Nucleus accumbens (tissue), 56 donors: Measurements from ENCODE around the gene TAOK3.
"Not testable (repeated sequence)": the region's sequence is repeated elsewhere in the genome, so short reads cannot be mapped to it uniquely, and the experiment has no call there.

Experiments used
- DNase-seq, 56 donors: peaks; one replicate each; lab custom pipeline; 2025; lab: John Stamatoyannopoulos, UW

TAOK3 gene

DNA sequence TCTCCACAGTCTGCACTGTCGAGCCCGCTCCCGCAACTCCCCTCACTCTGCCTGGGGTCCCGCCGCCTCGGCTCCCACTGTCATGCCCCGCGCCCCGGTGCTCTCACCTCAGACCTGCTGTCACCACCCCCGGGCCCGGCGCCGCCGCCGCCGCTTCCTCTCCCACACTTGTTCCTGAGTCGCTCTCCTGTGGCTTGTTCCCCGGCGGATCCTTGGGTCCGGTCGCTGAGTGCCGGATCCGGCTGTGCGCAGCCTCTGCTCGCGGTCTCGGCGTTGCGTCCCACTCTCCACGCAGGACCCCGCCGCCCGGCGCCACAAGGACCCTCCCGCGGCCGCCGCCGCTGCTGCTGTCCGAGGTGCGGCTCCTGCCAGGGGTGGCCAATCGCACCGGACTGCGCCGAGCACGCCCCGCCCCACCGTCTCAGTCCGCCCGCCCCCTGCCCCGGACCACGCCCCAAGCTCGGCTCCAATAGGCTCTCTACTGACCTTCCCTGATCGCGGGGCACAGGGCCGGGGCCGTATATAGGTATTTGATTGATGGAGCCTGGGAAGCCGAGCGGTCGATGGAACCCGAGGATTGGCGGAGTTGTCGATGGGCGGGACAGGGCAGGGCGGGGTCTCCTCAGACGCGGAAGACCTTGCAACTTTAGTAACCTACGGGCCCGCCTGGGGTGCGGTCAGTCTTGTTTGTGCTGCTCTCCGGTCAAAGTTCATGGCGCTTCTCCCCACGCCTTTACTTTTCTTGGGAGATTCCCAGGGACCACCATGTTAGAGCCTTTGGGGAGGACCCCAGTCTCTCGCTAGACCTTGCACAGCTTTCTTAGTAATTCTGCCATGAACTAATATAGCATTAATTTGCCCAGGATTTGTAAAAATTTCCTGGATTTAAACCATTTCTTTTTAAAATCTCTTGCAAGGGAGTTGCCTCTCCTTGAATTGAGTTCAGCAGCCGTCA lies at the start of gene TAOK3:
Gene TAOK3, minus strand, starts transcription at position 367 of the 955 bp plus-strand sequence. CDS start 117,340 bp downstream, outside the sequence.
- DNase-seq: peak; percentile 85 to 99 (median 98)

- DNase-seq: no peak
These were observed 48.0 kb upstream of the TAOK3 start for GRCh38 chr12:118420673-118421072.

DNA sequence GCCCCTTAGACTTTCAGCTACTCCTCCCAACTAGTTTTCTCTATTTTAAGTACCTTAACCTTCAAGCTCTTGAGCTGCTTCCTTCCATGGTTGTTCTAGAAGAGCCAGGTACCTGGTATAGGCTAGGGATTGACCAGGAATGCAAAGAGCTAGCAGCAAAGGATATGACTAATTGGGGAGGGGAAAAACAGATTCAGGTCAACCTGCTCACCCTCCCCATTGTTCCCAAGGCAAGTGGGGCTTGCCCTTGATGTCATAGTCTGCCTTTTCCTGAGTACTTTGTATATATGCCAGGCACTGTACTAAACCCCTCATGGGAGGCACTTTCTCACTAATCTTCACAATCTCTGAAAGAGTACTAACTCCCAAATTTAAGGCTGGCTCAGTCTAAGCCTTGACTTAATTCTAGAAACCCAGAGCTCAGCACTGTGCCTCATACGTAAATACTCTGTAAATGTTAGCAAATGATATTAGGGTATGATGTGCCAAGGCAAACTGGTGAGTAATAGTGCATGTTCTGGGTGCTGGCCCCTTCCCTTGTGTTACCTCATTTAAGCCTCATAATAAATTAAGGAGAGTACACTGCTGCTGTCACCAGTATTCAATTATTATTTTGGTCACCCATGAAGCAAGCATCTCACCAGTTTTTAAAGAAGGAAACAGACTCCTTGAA lies 45.8 kb upstream of the TAOK3 start:
- DNase-seq: no peak

DNA sequence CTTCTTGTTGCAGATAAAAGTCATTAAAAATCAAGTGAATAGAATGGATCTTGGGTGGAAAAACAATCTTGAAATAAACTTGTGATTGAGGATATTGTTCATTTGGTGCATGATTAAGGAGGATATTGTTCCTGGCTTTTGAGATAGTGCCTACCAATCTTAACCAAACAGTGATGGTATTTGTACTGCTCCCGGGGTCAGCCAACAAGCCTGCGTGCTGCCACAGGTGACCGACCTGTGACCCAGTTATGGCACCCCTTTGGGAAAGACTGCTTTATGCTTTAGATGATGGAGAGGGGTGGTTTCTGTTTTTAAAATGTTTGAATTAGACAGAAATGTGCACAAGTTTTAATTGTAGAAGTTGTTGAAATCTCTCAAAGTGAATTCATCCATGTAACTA lies 45.2 kb upstream of the TAOK3 start:
- no peak for DNase-seq

- no peak for DNase-seq
These were observed 37.1 kb upstream of the TAOK3 start for GRCh38 chr12:118409834-118410233.

DNA sequence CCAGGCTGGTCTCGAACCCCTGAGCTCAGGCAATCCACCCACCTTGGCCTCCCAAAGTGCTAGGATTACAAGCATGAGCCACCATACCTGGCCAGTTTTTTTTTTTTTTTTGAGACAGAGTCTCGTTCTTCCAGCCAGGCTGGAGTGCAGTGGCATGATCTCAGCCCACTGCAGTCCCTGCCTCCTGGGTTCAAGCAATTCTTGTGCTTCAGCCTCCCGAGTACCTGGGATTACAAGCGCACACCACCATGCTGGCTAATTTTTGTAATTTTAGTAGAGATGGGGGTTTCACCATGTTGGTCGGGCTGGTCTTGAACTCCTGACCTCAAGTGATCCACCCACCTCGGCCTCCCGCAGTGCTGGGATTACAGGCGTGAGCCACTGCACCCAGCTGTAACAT lies 35.5 kb upstream of the TAOK3 start:
- not testable (repeated sequence) for DNase-seq

- DNase-seq: peak in 35 of 56 donors; percentile 0 to 84 (median 29)
These were observed 32.3 kb upstream of the TAOK3 start for GRCh38 chr12:118404876-118405521.

DNA sequence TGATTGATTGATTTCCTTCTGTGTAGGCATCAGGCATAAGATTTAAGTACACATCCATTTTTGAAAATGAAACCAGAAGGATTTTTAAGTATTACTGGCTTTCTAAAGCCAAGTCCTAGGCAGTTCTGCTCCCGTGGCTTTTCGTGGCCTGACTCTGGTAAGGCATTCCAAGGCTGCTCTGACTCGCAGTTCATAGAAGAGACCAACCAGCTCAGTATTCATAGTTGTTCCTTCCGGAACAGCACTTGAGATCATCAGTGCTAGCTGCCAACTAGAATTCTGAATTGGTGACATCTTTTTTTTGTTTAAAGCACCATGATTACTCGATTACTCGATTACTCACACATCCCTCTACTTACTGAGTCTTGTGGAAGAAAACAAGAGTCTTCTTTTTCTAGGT lies 29.5 kb upstream of the TAOK3 start:
- DNase-seq: peak in 6 of 56 donors; percentile 5 to 18 (median 14)

- no peak for DNase-seq
These were observed 26.2 kb upstream of the TAOK3 start for GRCh38 chr12:118398940-118399339.

GRCh38 chr12:118398524-118398923 lies 25.8 kb upstream of the TAOK3 start:
- DNase-seq: no peak

- DNase-seq: peak in 10 of 56 donors; percentile 1 to 39 (median 9)
These were observed 25.2 kb upstream of the TAOK3 start for GRCh38 chr12:118397708-118398440.

DNA sequence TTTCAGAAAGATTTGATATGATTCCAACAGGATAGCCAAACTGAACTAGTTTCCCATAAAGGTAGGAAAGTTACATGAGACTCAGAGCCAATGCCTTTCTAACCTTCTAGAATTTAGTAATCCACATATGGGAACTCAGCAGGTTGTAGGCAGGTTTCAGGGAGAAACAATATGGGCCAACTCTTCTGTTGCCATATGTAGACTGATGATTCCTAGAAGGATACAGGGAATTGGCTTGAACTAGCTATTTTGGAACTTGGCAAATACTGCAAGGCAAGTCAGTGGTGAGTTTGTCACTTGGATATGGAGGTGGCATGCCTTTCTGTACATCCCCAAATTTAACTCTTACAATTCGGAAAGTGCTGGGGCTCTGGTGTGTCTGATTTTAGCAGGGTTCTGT lies 19.1 kb upstream of the TAOK3 start:
- no peak for DNase-seq

GRCh38 chr12:118391424-118391823 lies 18.7 kb upstream of the TAOK3 start:
- DNase-seq: peak in 1 of 56 donors; percentile 1

DNA sequence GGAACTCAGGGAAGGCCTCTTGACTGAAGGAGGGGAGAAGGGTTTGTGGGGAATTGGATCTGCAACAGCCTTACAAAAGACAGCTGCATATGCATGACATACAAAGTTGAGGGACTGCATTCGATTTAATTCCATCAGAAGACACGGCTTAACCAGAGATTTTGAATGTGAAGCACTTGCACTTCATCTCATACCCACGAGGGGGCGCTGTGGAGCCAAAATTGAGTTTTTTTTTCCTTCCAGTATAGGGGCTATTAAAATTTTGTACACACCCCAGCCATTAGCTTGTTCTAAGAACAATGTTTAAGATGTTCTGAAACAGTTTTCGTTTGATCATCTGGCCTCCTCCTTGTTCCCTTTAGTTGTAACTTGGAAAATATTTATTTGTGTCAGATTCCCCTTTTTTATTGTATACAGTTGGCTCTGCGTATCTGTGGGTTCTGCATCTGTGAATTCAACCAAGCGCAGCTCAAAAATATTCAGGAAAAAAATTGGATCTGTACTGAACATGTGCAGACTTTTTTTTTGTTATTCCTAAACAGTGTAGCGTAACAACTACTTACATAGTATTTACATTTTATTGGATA lies 5.3 kb upstream of the TAOK3 start:
- peak in 46 of 56 donors; percentile 10 to 86 (median 52) for DNase-seq

GRCh38 chr12:118377021-118377883 lies 4.5 kb upstream of the TAOK3 start:
- DNase-seq: peak in 2 of 56 donors; percentile 49 to 58

GRCh38 chr12:118376089-118377020 lies 3.6 kb upstream of the TAOK3 start, which contains the start of gene SUDS3:
Gene SUDS3 (plus strand): TSS chr12:118376555. CDS start chr12:118376692, 137 bp downstream.
- peak; percentile 48 to 96 (median 88) for DNase-seq

- no peak for DNase-seq
These were observed 2.6 kb upstream of the TAOK3 start for GRCh38 chr12:118375348-118375747.

- DNase-seq: no peak
These were observed 2.2 kb upstream of the TAOK3 start for GRCh38 chr12:118374909-118375308.
